PC-3 (cell line): ENCODE data around the gene GLS.
"Not testable (repeated sequence)": the region's sequence is repeated elsewhere in the genome, so short reads cannot be mapped to it uniquely, and the experiment has no call there.

ENCODE experiments used
- CTCF ChIP-seq: fragments of 300-600 bp; sonication (generic); conservative IDR thresholded peaks from 2 replicates; pipeline ENCODE4 v1.5.1; 2017; ENCODE audit warnings: antibody characterized with exemption, low read depth, mild to moderate bottlenecking, low read length
- EZH2 ChIP-seq: fragments of 300-600 bp; sonication (generic); IDR thresholded peaks from one replicate; pipeline ENCODE4 v1.6.1; 2017; ENCODE audit warnings: antibody characterized with exemption, mild to moderate bottlenecking, low read length; ENCODE audit not compliant: unreplicated experiment
- EZH2phosphoT487 ChIP-seq: fragments of 300-600 bp; sonication (generic); IDR thresholded peaks from 2 replicates; pipeline ENCODE4 v1.6.1; 2018; ENCODE audit warnings: mild to moderate bottlenecking, antibody characterized with exemption, low read length, borderline replicate concordance

DNA sequence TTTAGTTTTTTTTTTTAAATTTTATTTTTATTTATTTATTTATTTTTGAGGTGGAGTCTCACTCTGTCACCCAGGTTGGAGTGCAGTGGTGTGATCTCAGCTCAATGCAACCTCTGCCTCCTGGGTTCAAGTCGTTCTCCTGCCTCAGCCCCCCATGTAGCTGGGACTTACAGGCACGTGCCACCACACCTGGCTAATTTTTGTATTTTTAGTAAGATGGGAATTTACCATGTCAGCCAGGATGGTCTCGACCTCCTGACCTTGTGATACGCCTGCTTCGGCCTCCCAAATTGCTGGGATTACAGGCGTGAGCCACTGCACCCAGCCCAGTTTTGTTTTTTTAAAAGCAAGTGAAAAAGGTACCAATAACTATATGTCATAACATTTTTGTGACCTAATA, 5.2 kb downstream of the GLS start:
- not testable (repeated sequence) for TF ChIP-seq CTCF, EZH2, EZH2phosphoT487
